Esophagus mucosa (tissue), 1 donor: Measurements from ENCODE around the gene EDC3. TPM values are rescaled to one million over a fixed set of nuclear protein-coding genes. Genes with fewer than 3 reads are reported as not detected.
A peak's percentile ranks its signal among the peaks of the same experiment; 100 is the strongest.
"Not testable (repeated sequence)": the region's sequence is repeated elsewhere in the genome, so short reads cannot be mapped to it uniquely, and the experiment has no call there.

Experiments
- ATAC-seq: fragments of 200-7000 bp; cut with Tn5 transposase; one replicate; pipeline ENCODE4 v1.9.1; 2020
- total RNA-seq: library from RNA; stranded (reverse); gene quantifications from one replicate; pipeline ENCODE4 v1.2.4, GENCODE V29; 2023
- donor health status: DM: yes; HTN: yes; CAD: no.

The EDC3 gene
- 21.3 TPM for total RNA-seq

DNA sequence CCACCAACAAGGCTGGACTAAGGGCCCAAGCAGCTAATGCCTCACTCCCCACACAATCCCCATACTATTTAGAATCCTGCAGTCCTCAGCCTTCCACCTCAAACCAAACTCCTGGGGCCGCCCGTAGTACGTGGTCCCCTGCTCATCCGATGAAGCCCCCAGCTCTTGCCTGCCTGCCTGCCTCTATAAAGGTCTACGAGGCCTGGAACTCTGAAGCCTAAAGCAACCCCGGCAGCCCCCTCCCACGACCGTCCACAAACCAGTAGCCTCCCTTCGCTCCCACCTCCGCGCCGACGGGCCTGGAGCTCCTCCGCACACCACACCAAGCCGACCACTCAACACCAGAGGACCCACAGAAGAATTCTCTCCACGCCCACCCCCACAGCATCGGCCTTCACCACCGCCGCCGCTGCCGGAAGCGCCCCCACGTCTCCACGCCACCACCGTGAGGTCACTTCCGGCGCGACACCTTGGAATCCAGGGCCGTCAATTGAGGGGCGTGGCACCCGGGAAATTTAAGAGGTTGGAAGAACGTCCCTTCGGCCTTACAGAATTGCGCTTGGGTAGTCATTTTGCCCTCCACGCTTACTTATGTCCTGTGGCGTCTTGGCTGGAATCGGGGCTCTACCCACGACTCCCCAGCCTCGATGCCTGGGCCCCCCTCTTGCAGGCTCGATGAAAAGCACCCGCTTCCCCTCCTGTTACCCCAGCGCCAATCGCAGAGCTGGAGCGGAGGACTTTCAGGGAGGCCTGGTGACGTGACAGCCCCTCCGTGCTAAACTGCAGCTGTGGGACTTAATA is at the start of gene EDC3:
Gene EDC3, minus strand, starts transcription at position 428 of the 801 bp plus-strand sequence. CDS start 20,900 bp downstream, outside the sequence.
- peak; percentile 91 for ATAC-seq

DNA sequence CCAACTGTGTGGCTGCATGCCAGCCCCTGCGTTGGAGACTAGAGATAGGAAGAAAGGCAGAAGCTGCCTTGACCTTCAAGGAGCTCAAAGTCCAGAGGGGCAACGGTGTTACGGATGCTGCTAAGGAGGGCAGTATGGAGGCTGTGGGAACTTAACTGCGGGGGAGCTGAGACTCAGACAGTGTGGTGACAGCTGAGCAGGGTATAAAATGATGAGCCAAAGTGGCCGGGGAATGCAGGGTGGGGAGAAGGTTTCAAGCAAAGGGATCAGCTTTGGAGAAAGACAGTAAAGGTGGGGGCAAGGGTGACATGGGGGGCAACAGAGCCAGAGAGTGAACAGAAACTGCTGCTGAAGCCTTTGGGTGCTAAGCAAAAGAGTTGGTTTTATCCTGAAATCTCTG is 46.6 kb upstream of the EDC3 start:
- no peak for ATAC-seq

- not testable (repeated sequence) for ATAC-seq
Measured at GRCh38 chr15:74738239-74738638, 42.4 kb upstream of the EDC3 start.

DNA sequence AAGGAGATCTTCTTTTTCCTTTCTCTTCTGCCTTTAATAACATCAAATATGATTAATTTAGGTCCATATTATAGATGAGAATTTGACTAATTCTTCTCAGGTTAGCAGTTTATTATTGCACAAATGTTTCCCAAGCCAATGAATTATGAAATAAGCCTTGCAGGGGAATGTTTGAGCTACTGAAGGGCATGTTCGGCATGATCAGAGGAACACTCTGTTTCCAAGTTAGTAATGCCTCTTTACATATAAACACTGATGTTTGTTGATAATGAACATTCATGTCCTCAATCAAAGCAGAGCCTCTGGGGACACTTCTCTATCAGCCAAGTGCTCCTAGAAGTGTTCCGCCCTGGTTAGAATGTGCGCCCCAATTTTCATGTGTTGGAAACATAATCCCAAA is 39.5 kb upstream of the EDC3 start:
- no peak for ATAC-seq

DNA sequence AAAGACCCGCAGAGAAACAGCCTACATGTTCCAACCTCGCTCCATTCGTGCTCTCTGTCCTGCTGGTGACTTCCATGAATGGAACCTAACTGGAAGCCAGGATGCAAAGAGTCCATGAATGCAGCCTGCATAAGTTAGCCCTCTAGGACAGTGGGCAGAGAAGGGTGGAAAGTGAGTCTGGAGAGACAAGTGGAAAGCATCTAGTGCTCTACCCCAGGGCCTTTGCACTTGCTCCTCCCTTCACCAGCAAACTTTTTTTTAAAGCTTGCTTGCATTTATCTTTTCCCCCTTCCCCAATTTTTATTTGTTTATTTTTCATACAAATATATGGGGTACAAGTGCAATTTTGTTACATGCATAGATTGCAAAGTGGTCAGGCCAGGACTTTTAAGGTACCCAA is 37.4 kb upstream of the EDC3 start:
- ATAC-seq = no peak

- peak; percentile 35 for ATAC-seq
Measured at GRCh38 chr15:74732846-74733245, 37.0 kb upstream of the EDC3 start.

- ATAC-seq = no peak
Measured at GRCh38 chr15:74730619-74731316, 34.9 kb upstream of the EDC3 start.

- not testable (repeated sequence) for ATAC-seq
Measured at GRCh38 chr15:74729372-74729771, 33.5 kb upstream of the EDC3 start.

- not testable (repeated sequence) for ATAC-seq
Measured at GRCh38 chr15:74728699-74729098, 32.9 kb upstream of the EDC3 start.

DNA sequence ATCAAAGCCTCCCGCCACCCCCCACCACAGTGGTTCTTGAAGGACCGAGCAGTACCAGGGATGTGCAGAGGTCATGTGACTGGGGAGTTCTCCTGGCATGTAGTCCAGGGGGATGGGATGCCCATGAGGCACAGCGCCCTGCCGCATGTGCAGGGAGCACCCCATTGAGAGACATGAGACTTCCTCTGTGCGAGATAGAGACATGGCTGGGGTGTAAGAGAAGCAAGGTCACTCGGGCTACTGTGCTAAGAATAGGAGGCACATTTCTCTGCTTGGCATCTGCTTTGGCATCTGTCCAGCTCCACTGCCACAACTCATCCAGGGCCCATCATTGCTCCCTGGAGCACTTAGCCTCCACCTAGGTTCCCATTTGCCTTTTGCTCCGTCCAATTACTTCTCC is 31.9 kb upstream of the EDC3 start:
- ATAC-seq = no peak

- peak; percentile 10 for ATAC-seq
Measured at GRCh38 chr15:74726774-74727164, 30.9 kb upstream of the EDC3 start.

DNA sequence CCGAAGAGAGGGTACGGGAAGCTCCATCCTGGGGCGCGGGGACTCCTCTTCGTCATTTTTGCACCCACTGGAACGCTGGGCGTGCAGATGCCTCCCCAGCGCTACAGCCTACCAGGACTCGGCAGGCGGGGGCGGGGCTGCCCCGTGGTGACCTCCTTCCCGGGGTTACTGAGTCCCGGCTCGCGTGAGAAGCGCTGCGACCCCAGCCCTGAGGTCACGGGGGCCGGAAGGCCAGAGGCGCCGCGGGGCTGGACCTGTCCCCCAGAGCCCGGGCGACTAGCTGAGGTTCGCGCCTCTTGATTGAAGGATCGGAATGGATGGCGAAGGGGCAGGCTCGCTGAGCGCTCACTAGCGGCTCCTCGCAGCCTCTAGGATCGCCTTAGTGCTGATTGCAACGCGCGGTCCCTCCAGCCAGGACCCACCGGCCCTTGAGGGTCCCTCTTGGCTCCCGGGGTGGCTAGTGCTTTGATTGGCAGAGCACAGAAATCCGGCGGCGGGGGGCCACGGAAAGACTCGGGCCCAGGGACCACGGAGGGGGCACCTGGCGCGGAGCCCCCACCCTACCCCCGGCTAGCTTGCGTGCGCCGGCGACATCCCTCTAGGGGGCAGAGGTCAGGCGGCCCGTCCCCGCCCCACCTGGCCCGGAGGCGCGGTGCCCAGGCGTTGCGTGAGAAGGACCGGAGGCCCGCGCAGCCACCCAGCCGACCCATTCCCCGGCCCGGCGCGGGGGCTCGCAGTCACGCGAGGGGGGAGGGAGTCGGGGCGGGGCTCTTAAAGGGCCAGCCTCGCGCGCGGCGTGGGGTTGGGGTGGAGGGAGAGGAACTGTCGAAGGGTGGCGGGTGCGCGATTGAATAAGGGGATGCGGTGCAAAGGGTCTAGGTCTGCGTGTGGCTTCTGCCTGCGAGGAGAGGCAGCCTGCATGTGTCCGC is 30.3 kb upstream of the EDC3 start:
- peak; percentile 43 for ATAC-seq

GRCh38 chr15:74725225-74725774 is 29.5 kb upstream of the EDC3 start, which contains the start of gene CYP1A1:
Gene CYP1A1, minus strand, starts transcription at chr15:74725528. Its CDS starts 2,431 bp downstream, at chr15:74723097.
- peak; percentile 50 for ATAC-seq

DNA sequence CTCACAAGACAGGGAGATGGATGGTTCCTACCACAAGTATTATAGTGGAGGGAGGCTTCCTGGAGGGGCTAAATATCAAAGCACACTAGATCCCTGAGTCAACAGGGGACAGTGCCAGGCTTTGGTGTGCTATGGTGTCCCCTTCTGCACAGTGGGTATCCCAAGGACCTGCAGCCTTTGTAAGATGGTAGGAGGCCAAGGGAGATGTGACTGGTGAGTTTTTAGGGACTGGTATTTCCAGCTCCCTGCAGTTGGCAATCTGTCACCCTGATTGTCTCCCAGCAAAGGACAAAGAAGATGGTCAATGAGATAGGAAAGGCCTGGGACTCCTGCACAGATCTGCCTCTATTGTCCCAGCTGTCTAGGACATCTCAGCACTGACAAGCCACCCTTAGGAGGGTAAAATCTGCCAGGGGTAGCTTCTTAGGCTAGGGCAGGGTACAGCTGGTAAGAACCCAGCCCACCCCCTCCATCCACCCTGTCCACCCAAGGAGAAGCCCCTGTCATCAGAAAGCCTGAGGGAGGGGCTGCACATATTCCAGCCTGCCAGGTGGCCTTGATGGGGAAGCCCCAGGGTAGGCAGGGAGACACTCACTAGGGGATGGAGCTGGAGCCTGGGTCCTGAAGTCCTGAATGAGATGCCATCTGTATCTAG is 28.9 kb upstream of the EDC3 start:
- ATAC-seq = no peak

GRCh38 chr15:74723754-74724334 is 28.0 kb upstream of the EDC3 start:
- peak; percentile 36 for ATAC-seq

DNA sequence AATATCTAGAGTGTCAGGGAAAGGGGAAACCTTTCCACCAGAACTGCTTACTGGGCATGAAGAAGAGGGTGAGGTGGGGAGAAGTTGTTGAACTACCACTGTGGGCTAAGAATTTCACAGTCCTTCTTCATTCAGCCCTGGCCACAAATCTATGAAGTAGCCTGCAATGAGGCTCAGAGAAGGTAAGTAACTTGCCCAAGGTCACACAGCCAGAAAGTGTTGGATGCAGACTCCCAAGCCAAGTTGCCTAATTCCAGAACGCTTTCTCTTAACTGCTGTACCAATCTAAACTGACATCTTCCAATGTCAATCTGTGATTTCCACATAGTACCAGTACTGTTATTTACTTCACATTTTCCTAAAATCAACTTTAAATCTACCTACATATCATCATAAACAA is 27.4 kb upstream of the EDC3 start:
- ATAC-seq = no peak

DNA sequence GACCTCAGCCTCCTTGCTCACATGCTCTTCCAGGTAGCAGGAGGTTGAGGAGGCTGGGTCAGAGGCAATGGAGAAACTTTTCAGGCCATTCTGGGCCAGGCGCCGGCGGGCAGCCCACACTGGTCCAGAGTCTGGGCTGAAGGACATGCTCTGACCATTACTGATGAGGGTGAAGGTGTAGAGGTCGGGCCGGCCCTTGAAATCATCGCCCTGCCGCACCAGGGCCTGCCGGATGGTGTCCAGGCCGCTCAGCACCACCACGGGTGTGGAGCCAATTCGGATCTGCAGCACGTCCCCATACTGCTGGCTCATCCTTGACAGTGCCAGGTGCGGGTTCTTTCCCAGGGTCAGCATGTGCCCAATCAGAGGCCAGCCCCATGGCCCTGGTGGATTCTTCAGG is 26.8 kb upstream of the EDC3 start:
- no peak for ATAC-seq

DNA sequence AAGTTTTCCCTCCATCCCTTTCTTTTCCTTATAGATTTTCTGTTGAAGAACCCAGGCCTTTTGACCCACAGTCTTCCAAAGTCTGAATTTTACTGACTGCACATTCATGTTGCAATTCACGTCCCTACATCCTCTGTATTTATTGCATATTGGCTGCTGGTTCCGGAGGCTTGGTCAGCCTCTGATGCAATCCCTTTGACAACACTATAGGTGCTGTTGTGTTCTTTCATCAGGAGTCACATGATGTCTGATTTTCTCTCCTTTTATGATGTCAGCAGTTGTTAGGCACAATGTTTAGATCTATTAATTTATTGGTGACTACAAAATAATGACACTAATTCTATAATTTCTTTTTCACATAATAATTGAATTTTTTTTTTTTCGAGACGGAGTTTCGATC is 20.8 kb upstream of the EDC3 start:
- no peak for ATAC-seq

DNA sequence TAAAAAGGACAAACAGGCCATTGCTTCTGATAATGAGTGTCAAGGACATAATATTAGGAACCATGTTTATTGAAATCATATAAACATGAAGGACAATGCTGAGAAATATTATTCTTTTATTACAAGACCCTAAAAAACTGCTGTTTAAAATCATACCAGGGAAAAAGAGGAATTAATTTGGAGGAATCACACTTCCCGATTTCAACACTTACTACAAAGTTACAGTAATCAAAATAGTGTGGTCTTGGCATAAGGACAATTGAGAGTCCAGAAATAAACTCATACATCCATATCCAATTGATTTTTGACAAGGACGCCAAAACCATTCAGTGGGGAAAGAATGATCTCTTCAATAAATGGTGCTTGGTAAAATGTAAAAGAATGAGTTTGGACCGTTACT is 16.5 kb upstream of the EDC3 start:
- no peak for ATAC-seq

DNA sequence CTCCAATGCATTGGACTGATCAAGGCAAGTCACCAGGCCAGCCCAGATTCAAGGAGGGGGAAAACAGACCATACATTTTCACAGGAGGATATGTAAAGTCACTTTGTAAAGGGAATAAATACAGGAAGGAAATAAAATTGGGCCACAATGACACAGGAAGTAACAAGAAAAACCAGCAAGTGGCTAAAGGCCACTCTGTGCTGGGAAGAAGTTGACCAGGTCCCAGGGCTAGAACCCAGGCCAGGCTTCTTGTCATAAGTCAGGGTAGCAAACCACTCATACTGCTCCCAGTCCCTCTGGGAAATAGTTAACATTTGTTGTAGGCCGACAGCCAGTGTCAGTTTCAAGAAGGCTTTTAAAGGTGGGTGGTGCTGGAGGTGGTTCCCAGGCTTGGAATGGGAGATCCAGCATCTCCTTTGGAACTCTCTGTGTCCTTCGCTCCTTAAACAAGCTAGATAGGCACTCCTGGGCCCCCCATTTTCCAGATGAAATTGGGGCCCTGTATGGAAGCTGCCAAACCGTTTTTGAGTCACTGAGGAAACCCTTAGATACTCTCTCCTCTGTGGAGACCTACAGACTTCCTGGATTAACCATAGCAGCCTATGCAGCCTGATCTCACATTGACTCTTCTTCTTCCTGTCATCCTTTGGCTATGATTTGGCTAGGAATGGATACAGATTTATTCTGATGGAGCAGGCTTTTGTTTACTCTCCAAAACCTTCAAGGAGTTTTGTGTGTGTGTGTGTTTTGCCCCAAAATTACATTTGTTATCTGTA is 14.7 kb upstream of the EDC3 start:
- ATAC-seq = no peak

DNA sequence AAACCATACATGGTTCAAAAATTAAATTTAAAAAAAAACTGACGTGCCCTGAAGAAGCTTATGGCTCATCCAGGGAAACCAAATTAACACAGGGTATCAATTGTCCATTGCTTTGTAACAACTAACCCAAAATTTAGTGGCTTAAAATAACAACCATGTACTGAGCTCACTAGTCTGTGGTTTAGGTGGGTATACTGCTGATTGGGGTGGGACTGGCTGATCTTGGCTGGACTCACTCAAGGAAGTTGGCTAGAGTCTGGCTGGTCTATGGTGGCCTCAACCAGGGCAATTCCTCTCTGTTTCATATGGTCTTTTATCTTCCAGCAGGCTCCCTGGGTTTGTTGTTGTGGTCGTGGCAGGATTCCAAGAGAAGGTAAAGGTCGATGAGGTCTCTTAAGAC is 14.1 kb upstream of the EDC3 start:
- no peak for ATAC-seq
